PFSK-1 (cell line): ENCODE data around the gene NFIA.

ENCODE experiments used
- FOXP2 ChIP-seq: optimal IDR thresholded peaks from 2 replicates; pipeline ENCODE3; 2011; ENCODE audit warnings: borderline replicate concordance, control low read depth, inconsistent platforms; ENCODE audit not compliant: insufficient read depth; ENCODE audit errors: extremely low read length, extremely low read depth
- POLR2AphosphoS5 ChIP-seq: IDR thresholded peaks from 2 replicates; pipeline ENCODE4 v1.6.1; 2012; ENCODE audit warnings: low read depth, mild to moderate bottlenecking, control low read depth, low read length, moderate library complexity
- REST ChIP-seq, 2 experiments: IDR thresholded peaks; 2 replicates each; pipeline versions ENCODE4 v1.6.1 to v1.8.0; 2011 to 2012; ENCODE audit warnings: low read depth in 2 of 2, low read length in 2 of 2, control low read depth in 1 of 2, inconsistent platforms in 1 of 2, mild to moderate bottlenecking in 1 of 2, moderate library complexity in 1 of 2; ENCODE audit not compliant: insufficient read depth in 1 of 2
- SIN3A ChIP-seq: IDR thresholded peaks from 2 replicates; pipeline ENCODE4 v1.6.1; 2012; ENCODE audit warnings: mild to moderate bottlenecking, low read length, moderate library complexity, borderline replicate concordance; ENCODE audit not compliant: insufficient read depth
- TAF1 ChIP-seq: IDR thresholded peaks from 2 replicates; pipeline ENCODE4 v1.6.1; 2012; ENCODE audit warnings: low read length, control low read depth, borderline replicate concordance; ENCODE audit not compliant: insufficient read depth

NFIA gene

GRCh38 chr1:61330571-61330970 is 248.2 kb downstream of the NFIA start:
- no peak for TF ChIP-seq REST (IDR thresholded peaks at IDR 0.05; ENCODE audit: insufficient read depth in 1 of 2, low read depth in 2 of 2, low read length in 2 of 2)
- no peak for TF ChIP-seq TAF1

- no peak for TF ChIP-seq TAF1
- no peak for TF ChIP-seq REST (IDR thresholded peaks at IDR 0.05; ENCODE audit: insufficient read depth in 1 of 2, low read depth in 2 of 2, low read length in 2 of 2)
- no peak for TF ChIP-seq FOXP2
- no peak for TF ChIP-seq SIN3A
- TF ChIP-seq POLR2AphosphoS5 = no peak
These were observed 249.9 kb downstream of the NFIA start for GRCh38 chr1:61332196-61332753.

- no peak for TF ChIP-seq FOXP2
- no peak for TF ChIP-seq SIN3A
- TF ChIP-seq REST (IDR thresholded peaks at IDR 0.05; ENCODE audit: insufficient read depth in 1 of 2, low read depth in 2 of 2, low read length in 2 of 2) = no peak
- no peak for TF ChIP-seq POLR2AphosphoS5
- no peak for TF ChIP-seq TAF1
These were observed 250.4 kb downstream of the NFIA start for GRCh38 chr1:61332796-61333195.

- TF ChIP-seq POLR2AphosphoS5 (no peak), TAF1 (no peak), FOXP2 (no peak), REST (IDR thresholded peaks at IDR 0.05; ENCODE audit: insufficient read depth in 1 of 2, low read depth in 2 of 2, low read length in 2 of 2) (no peak), SIN3A (no peak)
These were observed 252.6 kb downstream of the NFIA start for GRCh38 chr1:61334718-61335589.

GRCh38 chr1:61337037-61337436 is 254.7 kb downstream of the NFIA start:
- TF ChIP-seq FOXP2 = no peak
- TF ChIP-seq SIN3A = no peak
- TF ChIP-seq REST (IDR thresholded peaks at IDR 0.05; ENCODE audit: insufficient read depth in 1 of 2, low read depth in 2 of 2, low read length in 2 of 2) = no peak
- no peak for TF ChIP-seq TAF1
- no peak for TF ChIP-seq POLR2AphosphoS5
